Mucosa of descending colon (tissue), 3 donors: ENCODE measurements around the gene FBXO2. TPM values are rescaled to one million over a fixed set of nuclear protein-coding genes. Genes with fewer than 3 reads are reported as not detected.

ENCODE experiments used
- ATAC-seq: fragments of 200-7000 bp; cut with Tn5 transposase; one replicate; pipeline ENCODE4 v1.9.1; 2020; ENCODE audit warnings: mild to moderate bottlenecking, moderate library complexity
- DNase-seq, 3 donors: peaks; one replicate each; pipeline ENCODE4 v3.0.0-alpha.2; 2020
- H3K36me3 ChIP-seq: fragments of 200-600 bp; one replicate; pipeline ENCODE4 v1.8.0; 2021; ENCODE audit warnings: low read depth, mild to moderate bottlenecking
- H3K4me1 ChIP-seq: fragments of 200-600 bp; one replicate; pipeline ENCODE4 v1.8.0; 2021; ENCODE audit warnings: low read depth, mild to moderate bottlenecking
- H3K4me3 ChIP-seq: fragments of 200-600 bp; one replicate; pipeline ENCODE4 v1.8.0; 2021; ENCODE audit warnings: mild to moderate bottlenecking
- H3K9me3 ChIP-seq: fragments of 200-600 bp; one replicate; pipeline ENCODE4 v1.8.0; 2021; ENCODE audit warnings: mild to moderate bottlenecking
- CTCF ChIP-seq: fragments of 200-600 bp; IDR thresholded peaks from one replicate; pipeline ENCODE4 v1.8.0; 2022; ENCODE audit warnings: antibody characterized with exemption, mild to moderate bottlenecking
- intact Hi-C, 2 donors: fragments of 100-400 bp; cut with DNase I in 1 of 2; cut with micrococcal nuclease in 1 of 2; formaldehyde crosslinking; loops; one replicate each; pipeline versions ENCODE4 v1.11.0 to v1.11.1; 2022; cut with DNase I, micrococcal nuclease
- total RNA-seq, 3 donors: library from RNA; stranded (reverse); fragmentation: NEBNext Ultra II Directional in 2 of 3; extraction: Animal tissue kit (Norgen Biotek cat#: 25700) in 2 of 3; gene quantifications; one replicate each; pipeline versions ENCODE4 v1.2.1 to v1.2.4, GENCODE V29; 2021 to 2023
- donor health status: DM: no; HTN: no; CAD: no; lungs with moderate emphysema.
- donor health status: DM: no; HTN: no; CAD: no.
- donor health status: DM: no; HTN: yes; CAD: no.

The FBXO2 gene
- total RNA-seq, 3 donors from 2014 or later: 0.23 to 8.6 (median 0.63) TPM

GRCh38 chr1:11654939-11655808, 945 bp upstream of the FBXO2 start:
- Histone ChIP-seq H3K4me3 (peak overlapping the region; percentile 24), H3K36me3 (no peaks in the 10 kb centered on the region), H3K9me3 (no peaks in the 10 kb centered on the region), H3K4me1 (peaks cover 14% of the 10 kb centered on the region)
- DNase-seq (no peak), ATAC-seq (peak; percentile 6)
- intact Hi-C loops: loop anchor here in 1 of 2 donors (10.0 kb wide), 1 partner anchor 70 kb away; no protein-coding TSS in a partner anchor
- no peak for TF ChIP-seq CTCF

GRCh38 chr1:11653861-11654136, 430 bp downstream of the FBXO2 start:
- no peak overlapping the region for H3K4me3 ChIP-seq
- H3K9me3 ChIP-seq: no peaks in the 10 kb centered on the region
- peaks cover 17% of the 10 kb centered on the region for H3K4me1 ChIP-seq
- no peak for TF ChIP-seq CTCF
- intact Hi-C loops: loop anchor here in 1 of 2 donors (10.0 kb wide), 1 partner anchor 71 kb away; no protein-coding TSS in a partner anchor
- DNase-seq (no peak), ATAC-seq (no peak)
- H3K36me3 ChIP-seq: no peaks in the 10 kb centered on the region

GRCh38 chr1:11653101-11653860, 948 bp downstream of the FBXO2 start:
- ATAC-seq (no peak), DNase-seq (no peak)
- intact Hi-C loops: loop anchor here in 1 of 2 donors (10.0 kb wide), 1 partner anchor 72 kb away; no protein-coding TSS in a partner anchor
- Histone ChIP-seq H3K9me3 (no peaks in the 10 kb centered on the region), H3K36me3 (no peaks in the 10 kb centered on the region), H3K4me3 (no peak overlapping the region), H3K4me1 (peaks cover 21% of the 10 kb centered on the region)
- TF ChIP-seq CTCF: no peak

- DNase-seq (no peak), ATAC-seq (no peak)
- Histone ChIP-seq H3K36me3 (no peaks in the 10 kb centered on the region), H3K9me3 (no peaks in the 10 kb centered on the region), H3K4me3 (no peak overlapping the region), H3K4me1 (peaks cover 22% of the 10 kb centered on the region)
- TF ChIP-seq CTCF: no peak
- intact Hi-C loops: loop anchor here in 1 of 2 donors (10.0 kb wide), 1 partner anchor 73 kb away; no protein-coding TSS in a partner anchor
Observed at GRCh38 chr1:11652203-11652780, 1.9 kb downstream of the FBXO2 start.

GRCh38 chr1:11651017-11651416, 3.2 kb downstream of the FBXO2 start:
- ATAC-seq (no peak), DNase-seq (no peak)
- H3K9me3 ChIP-seq: no peaks in the 10 kb centered on the region
- TF ChIP-seq CTCF: no peak
- intact Hi-C loops: loop anchor here in 1 of 2 donors (10.0 kb wide), 1 partner anchor 74 kb away; no protein-coding TSS in a partner anchor
- no peak overlapping the region for H3K4me3 ChIP-seq
- H3K36me3 ChIP-seq: no peaks in the 10 kb centered on the region
- peaks cover 22% of the 10 kb centered on the region for H3K4me1 ChIP-seq
